Right ventricle myocardium inferior (tissue), 1 donor: ENCODE data around the gene ANKRD29. TPM values are rescaled to one million over a fixed set of nuclear protein-coding genes. Genes with fewer than 3 reads are reported as not detected.
"Not testable (repeated sequence)": the region's sequence is repeated elsewhere in the genome, so short reads cannot be mapped to it uniquely, and the experiment has no call there.

Source experiments
- ATAC-seq: fragments of 200-7000 bp; cut with Tn5 transposase; one replicate; pipeline ENCODE4 v1.9.1; 2020; ENCODE audit warnings: mild to moderate bottlenecking, moderate library complexity
- DNase-seq: peaks from one replicate; pipeline ENCODE4 v3.0.0; 2021; ENCODE audit errors: missing footprints
- intact Hi-C: fragments of 100-400 bp; cut with DNase I; formaldehyde crosslinking; loops from one replicate; pipeline ENCODE4 v1.11.0; 2022
- total RNA-seq: library from RNA; stranded (reverse); fragmentation: NEBNext Ultra II Directional; extraction: Animal tissue kit (Norgen Biotek cat#: 25700); gene quantifications from one replicate; pipeline ENCODE4 v1.2.1, GENCODE V29; 2021
- donor health status: DM: no; HTN: yes; CAD: no; lungs with severe emphysema.

Gene ANKRD29
- total RNA-seq, 1 donor from 2014 or later = 6.8 TPM

- ATAC-seq = no peak
Observed at GRCh38 chr18:23627970-23628369, 34.7 kb downstream of the ANKRD29 start.

GRCh38 chr18:23627321-23627720, 35.4 kb downstream of the ANKRD29 start:
- intact Hi-C loops = no loop called here
- DNase-seq = no peak
- no peak for ATAC-seq

More at GRCh38 chr18:23627970-23628369, 34.7 kb downstream of the ANKRD29 start:
- DNase-seq = no peak
- intact Hi-C loops = no loop called here

GRCh38 chr18:23626451-23627279, 36.0 kb downstream of the ANKRD29 start:
- ATAC-seq = no peak
- DNase-seq = no peak
- intact Hi-C loops = no loop called here

- intact Hi-C loops = loop anchor here (5.0 kb wide), 1 partner anchor 64 kb away; the partner anchor contains the start of gene LAMA3
- no peak for ATAC-seq
- no peak for DNase-seq
Observed at GRCh38 chr18:23623040-23623439, 39.7 kb downstream of the ANKRD29 start.

GRCh38 chr18:23619388-23619881, 43.3 kb downstream of the ANKRD29 start:
- peak; percentile 68 for DNase-seq
- ATAC-seq = peak; percentile 61

GRCh38 chr18:23618862-23619387, 43.8 kb downstream of the ANKRD29 start:
- DNase-seq (no peak), ATAC-seq (peak; percentile 58)

More at GRCh38 chr18:23619388-23619881, 43.3 kb downstream of the ANKRD29 start:
- intact Hi-C loops = no loop called here

GRCh38 chr18:23617412-23618014, 45.2 kb downstream of the ANKRD29 start:
- intact Hi-C loops = no loop called here
- ATAC-seq (no peak), DNase-seq (no peak)

More at GRCh38 chr18:23618862-23619387, 43.8 kb downstream of the ANKRD29 start:
- intact Hi-C loops = no loop called here

- intact Hi-C loops = no loop called here
- ATAC-seq = no peak
- DNase-seq = no peak
Observed at GRCh38 chr18:23616258-23616657, 46.5 kb downstream of the ANKRD29 start.

GRCh38 chr18:23614891-23615290, 47.8 kb downstream of the ANKRD29 start:
- intact Hi-C loops = no loop called here
- no peak for ATAC-seq
- no peak for DNase-seq

- intact Hi-C loops = no loop called here
- DNase-seq (no peak), ATAC-seq (no peak)
Observed at GRCh38 chr18:23614413-23614812, 48.3 kb downstream of the ANKRD29 start.

GRCh38 chr18:23613091-23613475, 49.6 kb downstream of the ANKRD29 start:
- DNase-seq, ATAC-seq, intact Hi-C loops: not testable (repeated sequence)

- ATAC-seq (no peak), DNase-seq (no peak)
- intact Hi-C loops = no loop called here
Observed at GRCh38 chr18:23612434-23613090, 50.1 kb downstream of the ANKRD29 start.

GRCh38 chr18:23609390-23610023, 53.2 kb downstream of the ANKRD29 start:
- ATAC-seq (no peak), DNase-seq (no peak)
- intact Hi-C loops = no loop called here

GRCh38 chr18:23608211-23608610, 54.5 kb downstream of the ANKRD29 start:
- intact Hi-C loops = no loop called here
- DNase-seq (no peak), ATAC-seq (no peak)

- intact Hi-C loops = no loop called here
- DNase-seq (no peak), ATAC-seq (no peak)
Observed at GRCh38 chr18:23605941-23606340, 56.8 kb downstream of the ANKRD29 start.

- DNase-seq (no peak), ATAC-seq (no peak)
- intact Hi-C loops = no loop called here
Observed at GRCh38 chr18:23599809-23600208, 62.9 kb downstream of the ANKRD29 start.

- ATAC-seq (no peak), DNase-seq (no peak)
- intact Hi-C loops = no loop called here
Observed at GRCh38 chr18:23596183-23596582, 66.5 kb downstream of the ANKRD29 start.

GRCh38 chr18:23595591-23595990, 67.1 kb downstream of the ANKRD29 start:
- intact Hi-C loops = no loop called here
- DNase-seq (no peak), ATAC-seq (no peak)

GRCh38 chr18:23593720-23594119, 69.0 kb downstream of the ANKRD29 start:
- DNase-seq (no peak), ATAC-seq (no peak)
- intact Hi-C loops = no loop called here
